Memory B cell (primary cell): ENCODE data around the gene OIP5.
A peak's percentile ranks its signal among the peaks of the same experiment; 100 is the strongest.

Source experiments
- ATAC-seq: fragments of 150-1000 bp; cut with Tn5 transposase; 2 replicates; pipeline ENCODE4 v1.10.0; 2021; ENCODE audit warnings: low read depth, mild to moderate bottlenecking, moderate library complexity
- DNase-seq, 2 donors: peaks; one replicate each; pipeline ENCODE4 v3.0.0; 2022; ENCODE audit warnings: low spot score in 2 of 2
- H3K27ac Mint-ChIP-seq: one replicate; pipeline ENCODE4 v1.8.0; 2022; ENCODE audit warnings: mild to moderate bottlenecking, moderate library complexity, mixed read lengths
- H3K27me3 Mint-ChIP-seq: one replicate; pipeline ENCODE4 v1.8.0; 2022; ENCODE audit warnings: mixed read lengths
- H3K36me3 Mint-ChIP-seq: one replicate; pipeline ENCODE4 v1.8.0; 2022; ENCODE audit warnings: mild to moderate bottlenecking, mixed read lengths
- H3K4me1 Mint-ChIP-seq: one replicate; pipeline ENCODE4 v1.8.0; 2022; ENCODE audit warnings: mixed read lengths
- H3K4me3 Mint-ChIP-seq: one replicate; pipeline ENCODE4 v1.8.0; 2022; ENCODE audit warnings: mild to moderate bottlenecking, moderate library complexity, mixed read lengths
- H3K9me3 Mint-ChIP-seq: one replicate; pipeline ENCODE4 v1.8.0; 2022; ENCODE audit warnings: mixed read lengths

The OIP5 gene

DNA sequence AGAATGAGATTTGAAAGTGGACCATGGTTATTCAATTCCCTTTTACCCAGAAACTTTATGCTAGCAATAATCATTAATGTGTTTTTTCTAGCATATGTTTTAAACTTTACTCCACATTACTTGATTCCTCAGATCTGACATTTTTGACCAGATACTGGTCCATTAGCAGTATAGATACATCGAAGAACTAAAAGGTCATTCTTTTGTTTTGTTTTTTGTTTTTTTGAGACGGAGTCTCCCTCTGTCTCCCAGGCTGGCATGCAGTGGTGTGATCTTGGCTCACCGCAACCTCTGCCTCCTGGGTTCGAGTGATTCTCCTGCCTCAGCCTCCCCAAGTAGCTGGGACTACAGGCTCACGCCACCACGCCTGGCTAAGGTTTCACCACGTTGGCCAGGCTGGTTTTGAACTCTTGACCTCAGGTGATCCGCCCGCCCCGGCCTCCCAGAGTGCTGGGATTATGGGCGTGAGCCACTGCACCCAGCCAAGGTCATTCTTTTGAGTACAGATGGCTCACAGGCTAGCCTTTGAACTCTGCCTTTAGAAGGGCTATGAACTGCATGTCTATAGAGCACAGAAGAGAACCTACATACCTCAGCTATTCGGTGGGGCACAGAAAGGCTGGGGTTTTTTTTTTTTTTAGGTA, 72.7 kb downstream of the OIP5 start:
- Mint-ChIP-seq H3K36me3 (peaks cover 12% of the 10 kb centered on the region), H3K27me3 (no peaks in the 10 kb centered on the region), H3K4me1 (peaks cover 13% of the 10 kb centered on the region), H3K9me3 (no peaks in the 10 kb centered on the region), H3K27ac (peak overlapping the region; percentile 13), H3K4me3 (no peak overlapping the region)
- ATAC-seq (no peak), DNase-seq (no peak)
